Measurements from ENCODE around the gene NDNF.

The NDNF gene

GRCh38 chr4:121088867-121089266, 16.5 kb upstream of the NDNF start:
- no peak for ATAC-seq
- TF ChIP-seq TSHZ2 (CRISPR knock-in tag; IDR thresholded peaks at IDR 0.05) = no peak

GRCh38 chr4:121079376-121079775, 7.0 kb upstream of the NDNF start:
- no peak for ATAC-seq
- TF ChIP-seq CSDC2 (CRISPR knock-in tag; IDR thresholded peaks at IDR 0.05) = no peak
- TF ChIP-seq ARNTL (CRISPR knock-in tag; IDR thresholded peaks at IDR 0.05; ENCODE audit: borderline replicate concordance, low read depth) = no peak
- no peak for TF ChIP-seq ZFP30 (CRISPR knock-in tag; IDR thresholded peaks at IDR 0.05)
- TF ChIP-seq ZNF565 (CRISPR knock-in tag; conservative IDR thresholded peaks at IDR 0.05; ENCODE audit: low read depth) = no peak
- TF ChIP-seq ISL1 (CRISPR knock-in tag; IDR thresholded peaks at IDR 0.05) = no peak
- TF ChIP-seq TCF4 (CRISPR knock-in tag; IDR thresholded peaks at IDR 0.05; ENCODE audit: borderline replicate concordance) = no peak
- TF ChIP-seq OSR1 (CRISPR knock-in tag; IDR thresholded peaks at IDR 0.05) = no peak
- no peak for TF ChIP-seq BACH2 (CRISPR knock-in tag; IDR thresholded peaks at IDR 0.05; ENCODE audit: borderline replicate concordance)
- no peak for TF ChIP-seq GLIS3 (CRISPR knock-in tag; IDR thresholded peaks at IDR 0.05)
- TF ChIP-seq ZNF70 (CRISPR knock-in tag; IDR thresholded peaks at IDR 0.05) = no peak
- TF ChIP-seq CREB5 (CRISPR knock-in tag; IDR thresholded peaks at IDR 0.05; ENCODE audit: low read depth) = no peak
- no peak for TF ChIP-seq ESRRG (CRISPR knock-in tag; IDR thresholded peaks at IDR 0.05)
- TF ChIP-seq PATZ1 (CRISPR knock-in tag; IDR thresholded peaks at IDR 0.05; ENCODE audit: borderline replicate concordance) = no peak
- TF ChIP-seq ZC3H10 (CRISPR knock-in tag; IDR thresholded peaks at IDR 0.05) = no peak
- no peak for TF ChIP-seq ZNF8 (CRISPR knock-in tag; IDR thresholded peaks at IDR 0.05)
- TF ChIP-seq PPARA (CRISPR knock-in tag; IDR thresholded peaks at IDR 0.05; ENCODE audit: borderline replicate concordance) = no peak
- TF ChIP-seq TOX (CRISPR knock-in tag; IDR thresholded peaks at IDR 0.05; ENCODE audit: borderline replicate concordance) = no peak
- TF ChIP-seq SNAI2 (CRISPR knock-in tag; IDR thresholded peaks at IDR 0.05) = no peak
- TF ChIP-seq POU6F1 (CRISPR knock-in tag; IDR thresholded peaks at IDR 0.05; ENCODE audit: borderline replicate concordance, low read depth) = no peak

GRCh38 chr4:121077496-121077895, 5.2 kb upstream of the NDNF start:
- no peak for TF ChIP-seq ZNF565 (CRISPR knock-in tag; conservative IDR thresholded peaks at IDR 0.05; ENCODE audit: low read depth)
- no peak for TF ChIP-seq TCF4 (CRISPR knock-in tag; IDR thresholded peaks at IDR 0.05; ENCODE audit: borderline replicate concordance)
- TF ChIP-seq SNAI2 (CRISPR knock-in tag; IDR thresholded peaks at IDR 0.05) = no peak
- no peak for TF ChIP-seq RARB (CRISPR knock-in tag; IDR thresholded peaks at IDR 0.05)
- no peak for TF ChIP-seq ESRRG (CRISPR knock-in tag; IDR thresholded peaks at IDR 0.05)
- no peak for TF ChIP-seq OSR1 (CRISPR knock-in tag; IDR thresholded peaks at IDR 0.05)
- no peak for TF ChIP-seq ZNF70 (CRISPR knock-in tag; IDR thresholded peaks at IDR 0.05)
- no peak for TF ChIP-seq ISL1 (CRISPR knock-in tag; IDR thresholded peaks at IDR 0.05)
- no peak for TF ChIP-seq BACH2 (CRISPR knock-in tag; IDR thresholded peaks at IDR 0.05; ENCODE audit: borderline replicate concordance)
- no peak for TF ChIP-seq PATZ1 (CRISPR knock-in tag; IDR thresholded peaks at IDR 0.05; ENCODE audit: borderline replicate concordance)
- no peak for TF ChIP-seq CREB5 (CRISPR knock-in tag; IDR thresholded peaks at IDR 0.05; ENCODE audit: low read depth)
- TF ChIP-seq POU6F1 (CRISPR knock-in tag; IDR thresholded peaks at IDR 0.05; ENCODE audit: borderline replicate concordance, low read depth) = no peak
- no peak for TF ChIP-seq TSHZ2 (CRISPR knock-in tag; IDR thresholded peaks at IDR 0.05)

More at GRCh38 chr4:121077496-121077895, 5.2 kb upstream of the NDNF start:
- no peak for ATAC-seq

Data from SK-N-SH treated with all-trans-retinoic acid at 6 μM for 48 hours (cell line).